IMR-90 (cell line): ENCODE data around the gene RAI1. TPM values are rescaled to one million over a fixed set of nuclear protein-coding genes. Genes with fewer than 3 reads are reported as not detected.

Experiments used
- ATAC-seq: fragments of 200-7000 bp; cut with Tn5 transposase; 2 replicates; pipeline ENCODE4 v1.9.1; 2020; ENCODE audit warnings: low read depth, mild to moderate bottlenecking, moderate library complexity
- BruUV-seq: library from RNA; stranded (reverse); fragments of 400-500 nt; replicated peaks from 2 replicates; lab custom pipeline; 2021; lab: Mats Ljungman, UMichigan
- CTCF ChIA-PET: fragments of 300-600 bp; formaldehyde crosslinking; extraction: SDS; loops from one replicate; lab custom pipeline; 2021; ENCODE audit warnings: antibody characterized with exemption; lab: Yijun Ruan, JAX
- POLR2A ChIA-PET: fragments of 300-600 bp; sonication (Branson Sonifier 250); formaldehyde crosslinking; loops from one replicate; lab custom pipeline; 2022; ENCODE audit warnings: antibody characterized with exemption; ENCODE audit not compliant: unreplicated experiment; lab: Charles Lee
- DNase-seq: peaks from one replicate; pipeline ENCODE4 v3.0.0; 2013
- H2AFZ ChIP-seq: replicated peaks from 2 replicates; pipeline ENCODE3; 2013; ENCODE audit warnings: low read length, mild to moderate bottlenecking; ENCODE audit not compliant: poor library complexity
- H2AK5ac ChIP-seq: 2 replicates; pipeline ENCODE4 v1.6.1; 2013; ENCODE audit warnings: low read depth, low read length, inconsistent platforms
- H2AK9ac ChIP-seq: replicated peaks from 2 replicates; pipeline ENCODE3; 2013; ENCODE audit warnings: mild to moderate bottlenecking, low read depth, low read length, moderate library complexity; ENCODE audit not compliant: poor library complexity
- H2BK120ac ChIP-seq: 2 replicates; pipeline ENCODE4 v1.6.1; 2013; ENCODE audit warnings: low read depth, low read length, inconsistent platforms
- H2BK15ac ChIP-seq: 3 replicates; pipeline ENCODE4 v1.6.1; 2013; ENCODE audit warnings: low read depth, low read length, inconsistent platforms
- H2BK20ac ChIP-seq: 2 replicates; pipeline ENCODE4 v1.6.1; 2013; ENCODE audit warnings: low read depth, mild to moderate bottlenecking, inconsistent platforms, low read length, moderate library complexity
- H2BK5ac ChIP-seq: 2 replicates; pipeline ENCODE4 v1.6.1; 2013; ENCODE audit warnings: mild to moderate bottlenecking, low read depth, low read length, inconsistent platforms; ENCODE audit not compliant: poor library complexity, severe bottlenecking
- H3K14ac ChIP-seq: replicated peaks from 2 replicates; pipeline ENCODE4 v1.6.1; 2013; ENCODE audit warnings: low read depth, low read length, inconsistent platforms
- H3K18ac ChIP-seq: 2 replicates; pipeline ENCODE4 v1.6.1; 2013; ENCODE audit warnings: low read depth, low read length, control low read depth
- H3K23ac ChIP-seq: 2 replicates; pipeline ENCODE4 v1.6.1; 2013; ENCODE audit warnings: low read depth, low read length, inconsistent platforms
- H3K27ac ChIP-seq: 2 replicates; pipeline ENCODE4 v1.5.1; 2013; ENCODE audit warnings: mild to moderate bottlenecking, control low read depth, low read length; ENCODE audit not compliant: insufficient read depth
- H3K27me3 ChIP-seq: 2 replicates; pipeline ENCODE4 v1.6.1; 2013; ENCODE audit warnings: low read length; ENCODE audit not compliant: control insufficient read depth, insufficient read depth
- H3K36me3 ChIP-seq: 2 replicates; pipeline ENCODE4 v1.6.1; 2013; ENCODE audit warnings: low read length, mixed read lengths; ENCODE audit not compliant: control insufficient read depth, insufficient read depth
- H3K4ac ChIP-seq: 2 replicates; pipeline ENCODE4 v1.6.1; 2013; ENCODE audit warnings: low read depth, low read length, inconsistent platforms
- H3K4me1 ChIP-seq: 2 replicates; pipeline ENCODE4 v1.6.1; 2013; ENCODE audit warnings: low read length, mixed read lengths; ENCODE audit not compliant: control insufficient read depth, insufficient read depth
- H3K4me2 ChIP-seq: 2 replicates; pipeline ENCODE4 v1.6.1; 2013; ENCODE audit warnings: low read depth, mild to moderate bottlenecking, control low read depth, low read length, moderate library complexity
- H3K4me3 ChIP-seq: 2 replicates; pipeline ENCODE4 v1.5.1; 2013; ENCODE audit warnings: low read depth, mild to moderate bottlenecking, control low read depth, low read length, moderate library complexity; ENCODE audit not compliant: insufficient read depth
- H3K56ac ChIP-seq: 2 replicates; pipeline ENCODE4 v1.6.1; 2013; ENCODE audit warnings: low read length, inconsistent platforms; ENCODE audit not compliant: insufficient read depth; ENCODE audit errors: extremely low read depth
- H3K79me1 ChIP-seq, 2 experiments: 2 replicates each; pipeline ENCODE4 v1.6.1; 2013; ENCODE audit warnings: low read length in 2 of 2, inconsistent platforms in 1 of 2, low read depth in 1 of 2
- H3K9ac ChIP-seq: 2 replicates; pipeline ENCODE4 v1.6.1; 2013; ENCODE audit warnings: low read depth, low read length, control low read depth
- H3K9me1 ChIP-seq: 2 replicates; pipeline ENCODE4 v1.6.1; 2013; ENCODE audit warnings: low read length, inconsistent platforms; ENCODE audit not compliant: insufficient read depth
- H3K9me3 ChIP-seq: 2 replicates; pipeline ENCODE4 v1.6.1; 2013; ENCODE audit warnings: low read length; ENCODE audit not compliant: control insufficient read depth, insufficient read depth
- H4K20me1 ChIP-seq: 2 replicates; pipeline ENCODE4 v1.6.1; 2013; ENCODE audit warnings: low read length, inconsistent platforms; ENCODE audit not compliant: insufficient read depth
- H4K5ac ChIP-seq: 2 replicates; pipeline ENCODE4 v1.6.1; 2013; ENCODE audit warnings: mild to moderate bottlenecking, low read depth, low read length, control low read depth
- H4K8ac ChIP-seq, 2 experiments: 2 replicates each; pipeline ENCODE4 v1.6.1; 2013; ENCODE audit warnings: low read depth in 2 of 2, low read length in 2 of 2, control low read depth in 1 of 2, inconsistent platforms in 1 of 2
- H4K91ac ChIP-seq: 2 replicates; pipeline ENCODE4 v1.6.1; 2013; ENCODE audit warnings: low read depth, low read length, inconsistent platforms; ENCODE audit not compliant: insufficient read depth
- BHLHE40 ChIP-seq: fragments of 150-350 bp; IDR thresholded peaks from 2 replicates; pipeline ENCODE4 v1.6.1; 2016; ENCODE audit warnings: mild to moderate bottlenecking, low read depth, low read length
- CEBPB ChIP-seq: IDR thresholded peaks from 2 replicates; pipeline ENCODE4 v1.6.1; 2012; ENCODE audit warnings: low read depth, low read length, improper control_type of control experiment
- FOS ChIP-seq: fragments of 150-350 bp; IDR thresholded peaks from 2 replicates; pipeline ENCODE4 v1.6.1; 2016; ENCODE audit warnings: low read depth, low read length
- MAFK ChIP-seq: IDR thresholded peaks from 2 replicates; pipeline ENCODE4 v1.6.1; 2012; ENCODE audit warnings: low read depth, low read length, improper control_type of control experiment
- MAZ ChIP-seq: IDR thresholded peaks from 2 replicates; pipeline ENCODE4 v1.6.1; 2012; ENCODE audit warnings: low read depth, mild to moderate bottlenecking, low read length, improper control_type of control experiment, moderate library complexity, borderline replicate concordance
- MXI1 ChIP-seq: IDR thresholded peaks from 2 replicates; pipeline ENCODE4 v1.6.1; 2012; ENCODE audit warnings: low read depth, mild to moderate bottlenecking, low read length, moderate library complexity, borderline replicate concordance
- NFE2L2 ChIP-seq: fragments of 150-350 bp; IDR thresholded peaks from 2 replicates; pipeline ENCODE4 v1.6.1; 2016; ENCODE audit warnings: low read depth, mild to moderate bottlenecking, low read length
- POLR2A ChIP-seq: IDR thresholded peaks from 2 replicates; pipeline ENCODE4 v1.6.1; 2012; ENCODE audit warnings: mild to moderate bottlenecking, low read depth, low read length
- RAD21 ChIP-seq: IDR thresholded peaks from 2 replicates; pipeline ENCODE4 v1.6.1; 2012; ENCODE audit warnings: low read length, improper control_type of control experiment
- RFX5 ChIP-seq: IDR thresholded peaks from 2 replicates; pipeline ENCODE4 v1.8.0; 2012; ENCODE audit warnings: low read depth, mild to moderate bottlenecking, low read length, moderate library complexity
- SMC3 ChIP-seq: fragments of 150-350 bp; IDR thresholded peaks from 2 replicates; pipeline ENCODE4 v1.6.1; 2016; ENCODE audit warnings: low read depth, mild to moderate bottlenecking, antibody characterized with exemption, low read length, moderate library complexity
- USF2 ChIP-seq: fragments of 150-350 bp; IDR thresholded peaks from 2 replicates; pipeline ENCODE4 v1.6.1; 2017; ENCODE audit warnings: mild to moderate bottlenecking, antibody characterized with exemption, low read length, low read depth
- WGBS, 2 experiments: methylation state at CpG; one replicate each; pipeline versions ENCODE4 v1.1.5 to v1.1.7; 2013; ENCODE audit warnings: missing lambda C conversion rate in 2 of 2; ENCODE audit not compliant: insufficient read length in 1 of 2; ENCODE audit errors: extremely low coverage in 2 of 2; 5-methylcytosine and 5-hydroxymethylcytosine counted together
- dilution Hi-C: fragments of 300-500 bp; cut with HindIII; formaldehyde crosslinking; loops from one replicate; pipeline ENCODE4 v1.14.3; 2018; ENCODE audit warnings: low sequenced_read_pairs; ENCODE audit not compliant: unreplicated experiment
- in situ Hi-C: fragments of 300-500 bp; cut with MboI; formaldehyde crosslinking; loops from 3 replicates; pipeline ENCODE4 v1.14.3; 2019; ENCODE audit warnings: low sequenced_read_pairs, inconsistent platforms, mixed read lengths
- intact Hi-C: fragments of 100-400 bp; cut with micrococcal nuclease; formaldehyde crosslinking; loops from 2 replicates; pipeline ENCODE4 v1.10.0; 2022
- polyA plus RNA-seq, 3 experiments: library from polyadenylated mRNA; depleted of rRNA; stranded (reverse); fragments of >200 nt; gene quantifications; 2 replicates each; pipeline ENCODE4 v1.2.3, GENCODE V29; 2012; ENCODE audit warnings: low replicate concordance in 1 of 3
- total RNA-seq: library from RNA; depleted of rRNA; stranded (reverse); fragments of >200 nt; gene quantifications from 2 replicates; pipeline ENCODE4 v1.2.3, GENCODE V29; 2012
- TF ChIP-seq, protein P1 (sequence below): conservative IDR thresholded peaks from 2 replicates; pipeline ENCODE4 v1.5.1; 2012; ENCODE audit warnings: mild to moderate bottlenecking, low read depth, low read length, improper control_type of control experiment
- TF ChIP-seq, protein P2 (sequence below): fragments of 150-350 bp; IDR thresholded peaks from 2 replicates; pipeline ENCODE4 v1.6.1; 2016; ENCODE audit warnings: low read depth, mild to moderate bottlenecking, low read length, moderate library complexity, borderline replicate concordance

RAI1 gene
- total and polyA plus RNA-seq, 2 of the 4 experiments (the other 2 are of a cell fraction) = 1.8 to 10.5 TPM

DNA sequence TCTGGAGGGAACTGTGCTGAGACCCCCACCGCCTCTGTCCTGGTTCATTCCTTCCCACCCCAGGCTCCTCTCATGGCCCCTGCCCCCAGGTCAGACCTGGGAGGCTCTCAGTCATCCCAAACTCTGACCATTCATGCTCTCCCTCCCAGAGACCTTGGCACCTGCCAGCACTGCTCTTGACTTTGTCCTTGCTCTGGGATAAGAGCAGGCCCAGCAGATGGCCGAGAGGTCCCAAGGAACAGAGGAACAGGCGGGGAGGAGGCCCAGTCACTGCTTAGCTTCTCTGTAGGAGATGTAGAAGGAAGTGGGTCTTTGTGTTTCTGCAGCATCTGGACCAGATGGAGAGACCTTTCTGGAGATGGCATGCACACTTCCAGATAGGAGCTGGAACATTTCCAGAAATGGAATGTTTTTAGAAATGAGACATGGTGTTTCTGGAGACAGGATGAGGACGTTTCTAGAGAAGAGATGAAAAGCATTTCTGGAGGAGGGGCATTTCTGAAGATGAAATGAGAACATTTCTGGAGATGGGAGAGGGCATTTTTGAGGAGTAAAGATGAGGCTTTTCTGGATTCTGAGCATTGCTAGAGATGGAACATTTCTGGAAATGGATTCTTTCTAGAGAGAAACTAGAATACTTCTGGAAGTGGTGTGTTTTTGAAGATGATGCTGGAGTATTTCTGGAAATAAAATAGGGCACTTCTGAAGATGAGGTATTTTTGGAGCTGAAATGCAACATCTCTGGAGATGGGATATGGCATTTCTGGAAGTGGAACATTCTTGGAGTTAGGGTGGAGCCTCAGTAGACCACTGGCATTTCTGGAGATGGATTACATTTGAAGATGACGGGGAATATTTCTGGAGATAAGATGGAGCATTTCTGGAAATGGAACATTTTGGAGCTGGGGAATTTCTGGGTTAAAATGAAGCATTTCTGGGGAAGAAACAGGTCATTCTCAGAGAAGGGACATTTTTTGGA lies 55.2 kb downstream of the RAI1 start:
- intact Hi-C loops (loop anchor here (5.0 kb wide), 1 partner anchor 54 kb away; the partner anchor contains the start of gene RAI1), dilution Hi-C loops (no loop called here), in situ Hi-C loops (no loop called here)
- Histone ChIP-seq H2BK15ac (no peak overlapping the region), H4K91ac (no peak overlapping the region), H2BK20ac (no peak overlapping the region), H3K9ac (no peak overlapping the region), H3K18ac (no peak overlapping the region), H2AK5ac (peak overlapping the region; percentile 20), H2AFZ (no peak overlapping the region), H2AK9ac (no peak overlapping the region), H3K23ac (no peak overlapping the region), H3K4me1 (peaks cover 45% of the 10 kb centered on the region), H3K4ac (no peak overlapping the region), H3K27ac (no peak overlapping the region), H3K9me3 (no peaks in the 10 kb centered on the region), H3K9me1 (peaks cover 47% of the 10 kb centered on the region), H3K27me3 (no peaks in the 10 kb centered on the region), H4K20me1 (peaks cover 91% of the 10 kb centered on the region), H4K8ac (no peak overlapping the region), H3K4me3 (no peak overlapping the region), H3K56ac (no peak overlapping the region), H2BK5ac (no peak overlapping the region), H2BK120ac (no peak overlapping the region), H3K4me2 (no peak overlapping the region), H3K36me3 (peaks cover 7% of the 10 kb centered on the region), H3K14ac (no peak overlapping the region), H3K79me1 (peaks cover 34 to 95% of the 10 kb centered on the region in 2 experiments), H4K5ac (no peak overlapping the region)
- no TSS peak for BruUV-seq
- DNase-seq (peak; percentile 43), ATAC-seq (no peak)
- POLR2A ChIA-PET = no interaction called here
- WGBS, 2 experiments = 50% methylated on average over 2 of the region's 5 CpGs; no CpG with 5 or more reads in 1 of the 2 experiments
- CTCF ChIA-PET = interaction anchor here (0.7 kb wide), 1 partner anchor 38 kb away, joined by 3 read pairs; no protein-coding TSS in a partner anchor
- TF ChIP-seq POLR2A = no peak
- no peak for TF ChIP-seq USF2
- no peak for TF ChIP-seq RAD21
- TF ChIP-seq RFX5 = no peak
- TF ChIP-seq BHLHE40 = no peak
- TF ChIP-seq NFE2L2 = no peak
- TF ChIP-seq MXI1 = no peak
- no peak for TF ChIP-seq MAFK
- TF ChIP-seq, protein P1, sequence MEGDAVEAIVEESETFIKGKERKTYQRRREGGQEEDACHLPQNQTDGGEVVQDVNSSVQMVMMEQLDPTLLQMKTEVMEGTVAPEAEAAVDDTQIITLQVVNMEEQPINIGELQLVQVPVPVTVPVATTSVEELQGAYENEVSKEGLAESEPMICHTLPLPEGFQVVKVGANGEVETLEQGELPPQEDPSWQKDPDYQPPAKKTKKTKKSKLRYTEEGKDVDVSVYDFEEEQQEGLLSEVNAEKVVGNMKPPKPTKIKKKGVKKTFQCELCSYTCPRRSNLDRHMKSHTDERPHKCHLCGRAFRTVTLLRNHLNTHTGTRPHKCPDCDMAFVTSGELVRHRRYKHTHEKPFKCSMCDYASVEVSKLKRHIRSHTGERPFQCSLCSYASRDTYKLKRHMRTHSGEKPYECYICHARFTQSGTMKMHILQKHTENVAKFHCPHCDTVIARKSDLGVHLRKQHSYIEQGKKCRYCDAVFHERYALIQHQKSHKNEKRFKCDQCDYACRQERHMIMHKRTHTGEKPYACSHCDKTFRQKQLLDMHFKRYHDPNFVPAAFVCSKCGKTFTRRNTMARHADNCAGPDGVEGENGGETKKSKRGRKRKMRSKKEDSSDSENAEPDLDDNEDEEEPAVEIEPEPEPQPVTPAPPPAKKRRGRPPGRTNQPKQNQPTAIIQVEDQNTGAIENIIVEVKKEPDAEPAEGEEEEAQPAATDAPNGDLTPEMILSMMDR = no peak
- TF ChIP-seq SMC3 = no peak
- no peak for TF ChIP-seq FOS
- TF ChIP-seq MAZ = no peak
- no peak for TF ChIP-seq CEBPB
- TF ChIP-seq, protein P2, sequence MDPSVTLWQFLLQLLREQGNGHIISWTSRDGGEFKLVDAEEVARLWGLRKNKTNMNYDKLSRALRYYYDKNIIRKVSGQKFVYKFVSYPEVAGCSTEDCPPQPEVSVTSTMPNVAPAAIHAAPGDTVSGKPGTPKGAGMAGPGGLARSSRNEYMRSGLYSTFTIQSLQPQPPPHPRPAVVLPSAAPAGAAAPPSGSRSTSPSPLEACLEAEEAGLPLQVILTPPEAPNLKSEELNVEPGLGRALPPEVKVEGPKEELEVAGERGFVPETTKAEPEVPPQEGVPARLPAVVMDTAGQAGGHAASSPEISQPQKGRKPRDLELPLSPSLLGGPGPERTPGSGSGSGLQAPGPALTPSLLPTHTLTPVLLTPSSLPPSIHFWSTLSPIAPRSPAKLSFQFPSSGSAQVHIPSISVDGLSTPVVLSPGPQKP = no peak
